GM21515 (cell line): ENCODE data around the gene EIF3D.

Experiments
- ATAC-seq: cut with Tn5 transposase; IDR thresholded peaks from one replicate; pipeline ENCODE4 v1.9.1; 2021; ENCODE audit not compliant: unreplicated experiment

EIF3D gene

DNA sequence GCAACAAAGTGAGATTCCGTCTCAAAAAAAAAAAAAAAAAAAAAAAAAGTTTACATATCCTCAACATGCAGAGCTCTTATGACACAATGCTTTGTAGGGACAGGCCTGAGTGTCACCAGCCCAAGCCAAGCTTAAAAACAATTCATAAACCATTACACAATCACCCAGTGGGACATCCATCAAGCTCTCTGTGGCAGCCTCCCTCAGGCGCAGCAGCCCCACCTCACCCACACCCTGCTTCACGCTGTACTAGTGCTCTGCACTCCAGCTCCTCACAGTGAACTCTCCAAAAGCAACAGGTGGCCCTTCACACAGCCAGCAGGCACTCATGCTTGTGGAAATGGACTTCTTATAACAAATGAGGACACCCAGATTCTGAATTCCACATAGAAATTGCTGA, 18.6 kb downstream of the EIF3D start:
- no peak for ATAC-seq

DNA sequence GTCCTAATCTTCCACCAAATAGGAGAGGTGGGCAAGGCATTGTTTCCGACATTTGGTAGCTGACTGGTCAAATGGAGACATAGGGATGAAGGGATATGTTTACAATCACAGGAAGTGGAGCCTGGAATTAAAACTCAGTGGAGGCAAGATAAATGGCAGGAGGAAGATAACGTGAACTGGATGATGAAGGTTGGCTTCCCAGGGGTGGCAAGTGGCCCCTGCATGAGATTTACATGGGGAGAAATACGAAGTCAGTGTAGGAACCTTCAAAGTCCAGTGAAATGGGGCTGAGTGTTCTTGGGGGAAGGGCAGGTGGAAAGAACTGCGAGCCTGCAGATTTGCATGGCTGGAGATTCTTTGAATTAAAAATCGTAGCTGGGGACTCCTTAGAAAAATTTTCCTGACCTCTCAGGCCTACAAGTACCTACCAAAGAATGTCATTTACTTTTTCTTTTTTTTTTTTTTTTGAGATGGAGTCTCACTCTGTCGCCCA, 21.4 kb downstream of the EIF3D start:
- ATAC-seq = no peak

DNA sequence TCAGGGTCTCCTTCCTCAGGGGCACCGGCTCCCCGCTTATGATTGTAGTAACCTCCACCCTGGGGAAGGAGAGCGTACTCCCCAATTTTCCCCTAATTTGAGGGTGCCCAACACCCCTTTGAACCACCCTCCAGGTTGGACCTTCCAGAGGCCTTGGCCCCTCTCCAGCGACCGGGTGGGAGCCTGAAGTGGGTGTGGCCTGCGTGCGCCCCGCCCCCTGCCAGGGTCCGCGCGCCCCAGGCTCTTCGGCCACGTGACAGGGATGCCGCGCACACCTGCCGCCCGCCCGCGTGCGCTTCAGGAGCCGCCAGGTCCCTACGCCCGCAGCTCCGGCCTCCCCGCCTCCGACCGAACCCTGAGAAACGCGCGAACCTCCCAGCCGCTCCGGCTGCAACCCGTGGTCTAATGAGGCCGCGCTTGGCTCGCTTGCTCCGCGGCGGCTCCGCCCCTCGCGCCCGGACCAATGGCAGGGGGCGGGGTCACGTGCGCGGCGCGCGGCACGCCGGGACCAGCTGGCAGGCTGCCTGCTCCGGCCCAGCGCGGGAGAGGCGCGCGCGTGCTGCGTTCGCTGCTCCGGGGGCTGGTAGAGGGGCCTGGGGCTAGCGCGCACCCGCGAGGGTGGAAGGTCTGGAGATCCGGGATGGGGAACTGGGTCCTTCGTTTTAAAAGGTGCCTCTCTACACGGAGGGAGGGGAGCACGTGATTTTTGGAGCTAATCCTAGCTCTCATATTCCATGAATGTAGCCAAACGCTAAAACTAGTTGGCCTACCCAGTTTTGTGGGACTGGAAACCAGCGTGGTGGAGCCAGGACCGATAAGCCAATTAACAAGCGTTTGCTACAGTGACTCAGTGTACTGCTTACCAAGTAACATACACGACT, 22.1 kb downstream of the EIF3D start, which contains the start of gene FOXRED2:
Gene FOXRED2 (minus strand): TSS at position 404 of the 881 bp plus-strand sequence. CDS start 618 bp downstream, outside the sequence.
- peak; percentile 72 for ATAC-seq

DNA sequence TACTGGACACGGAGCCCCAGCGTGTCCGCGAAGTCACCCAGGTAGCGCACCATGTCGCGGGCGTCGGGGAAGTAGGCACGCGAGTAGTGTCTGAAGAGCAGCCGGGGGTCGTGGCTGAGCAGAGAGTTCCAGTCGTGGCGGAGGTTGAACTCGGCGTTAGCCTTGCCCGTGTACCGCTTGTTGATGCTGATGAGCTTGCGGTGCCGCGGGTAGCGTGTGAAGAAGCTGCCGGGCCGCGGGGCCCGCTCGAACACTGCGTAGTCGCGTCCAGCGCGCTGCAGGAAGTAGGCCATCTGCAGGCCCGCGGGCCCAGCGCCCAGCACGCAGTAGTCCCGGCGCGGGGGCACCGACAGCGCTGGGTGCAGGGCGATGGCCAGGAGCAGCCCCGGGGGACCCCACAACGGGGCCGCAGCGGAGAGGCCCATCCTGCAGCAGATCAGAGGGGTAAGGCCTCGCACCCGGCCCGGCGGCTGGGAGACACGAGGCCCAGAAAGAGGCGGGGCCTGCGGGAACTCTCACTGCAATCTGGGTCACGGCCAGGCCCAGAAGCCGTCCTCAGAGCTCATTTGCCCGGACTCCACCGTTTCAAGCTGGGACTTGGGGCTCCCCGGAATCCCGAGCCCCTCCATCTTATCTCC, 22.8 kb downstream of the EIF3D start:
- ATAC-seq = no peak

DNA sequence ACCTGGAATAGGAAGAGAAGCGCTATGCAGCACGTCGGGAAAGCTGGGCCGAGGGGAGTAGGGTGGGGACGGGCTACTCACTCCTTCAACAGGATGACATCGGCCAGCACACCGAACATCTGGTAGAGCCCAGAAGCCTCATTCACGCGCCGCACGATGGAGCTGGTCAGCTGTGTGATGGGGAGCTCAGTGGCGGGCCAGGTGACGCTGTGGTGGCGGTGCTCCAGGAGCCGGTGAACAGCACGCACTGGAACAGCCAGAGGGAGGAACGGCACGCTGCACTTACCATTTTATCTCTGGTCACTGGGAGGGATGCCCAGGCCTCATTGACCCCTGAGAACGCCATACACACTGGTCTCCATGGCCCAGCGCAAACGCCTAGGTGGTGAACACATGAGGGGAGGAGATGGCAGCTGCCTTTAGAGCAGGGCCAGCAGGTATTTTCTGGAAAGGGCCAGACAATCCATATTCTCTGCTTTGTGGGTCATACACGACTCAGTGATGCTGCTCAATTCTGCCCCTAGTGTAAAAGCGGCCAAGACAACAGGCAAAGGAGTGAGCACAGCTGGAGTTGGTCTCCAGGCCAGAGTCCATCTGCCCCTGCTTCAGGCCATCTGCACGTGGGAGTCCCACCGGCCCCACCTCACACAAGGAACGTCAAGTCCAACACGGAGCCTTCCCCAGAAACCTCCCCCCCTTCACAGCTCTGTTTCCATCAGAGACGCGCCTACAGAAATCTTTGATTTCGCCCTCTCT, 30.9 kb downstream of the EIF3D start:
- ATAC-seq = no peak

DNA sequence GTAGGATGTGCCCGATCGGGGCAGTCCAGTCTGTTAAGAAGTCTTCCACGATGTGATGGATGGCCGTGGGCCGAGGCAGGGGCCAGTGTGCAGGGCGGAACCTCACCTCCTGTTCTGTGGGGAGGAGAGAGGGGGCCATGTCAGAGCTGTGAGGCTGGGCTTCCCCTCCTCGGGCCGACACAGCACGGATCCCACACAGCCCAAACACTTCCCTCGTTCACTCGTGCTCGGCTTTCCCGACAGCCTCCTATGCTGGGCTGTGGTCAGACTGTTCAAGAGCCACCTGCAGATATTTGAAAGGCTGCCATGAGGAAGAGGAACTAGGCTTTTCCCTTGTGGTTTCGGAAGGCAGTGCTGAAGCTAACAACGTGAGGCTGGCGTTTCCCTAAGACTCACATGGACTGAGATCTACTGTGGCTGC, 35.3 kb downstream of the EIF3D start:
- no peak for ATAC-seq

DNA sequence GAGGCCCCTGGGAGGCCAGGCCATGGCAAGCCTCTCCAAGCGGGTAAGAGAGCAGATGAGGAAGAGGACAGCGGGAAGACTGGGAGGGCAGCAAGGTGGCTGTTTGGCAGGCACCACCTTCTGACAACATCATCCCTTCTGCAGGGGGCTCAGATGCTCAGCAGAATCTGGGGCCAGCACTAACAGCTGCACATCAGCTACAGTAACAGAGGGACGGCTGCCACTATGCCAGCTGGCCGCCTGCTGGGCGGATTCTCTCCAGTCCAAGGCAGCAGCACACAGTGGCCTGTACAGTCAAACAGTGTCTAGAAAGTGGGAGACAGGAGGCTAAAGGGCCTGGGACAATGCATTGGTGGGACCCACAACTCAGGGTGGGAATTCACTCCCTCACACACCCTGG, 36.9 kb downstream of the EIF3D start:
- ATAC-seq = no peak

DNA sequence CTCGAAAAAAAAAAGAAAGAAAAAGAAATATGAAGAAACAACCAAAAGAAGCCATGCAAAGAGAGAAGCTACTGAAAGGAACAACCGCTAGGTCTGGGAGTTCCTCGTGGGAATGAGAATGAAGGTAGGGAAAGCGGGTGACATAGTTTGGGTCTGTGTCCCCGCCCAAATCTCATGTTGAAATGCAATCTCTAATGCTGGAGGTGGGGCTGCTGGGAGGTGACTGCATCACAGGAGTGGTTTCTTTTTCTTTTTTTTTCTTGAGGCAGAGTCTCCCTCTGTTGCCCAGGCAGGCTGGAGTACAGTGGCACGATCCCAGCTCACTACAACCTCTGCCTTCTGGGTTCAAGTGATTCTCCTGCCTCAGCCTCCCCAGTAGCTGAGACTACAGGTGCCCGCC, 37.8 kb downstream of the EIF3D start:
- ATAC-seq = no peak

DNA sequence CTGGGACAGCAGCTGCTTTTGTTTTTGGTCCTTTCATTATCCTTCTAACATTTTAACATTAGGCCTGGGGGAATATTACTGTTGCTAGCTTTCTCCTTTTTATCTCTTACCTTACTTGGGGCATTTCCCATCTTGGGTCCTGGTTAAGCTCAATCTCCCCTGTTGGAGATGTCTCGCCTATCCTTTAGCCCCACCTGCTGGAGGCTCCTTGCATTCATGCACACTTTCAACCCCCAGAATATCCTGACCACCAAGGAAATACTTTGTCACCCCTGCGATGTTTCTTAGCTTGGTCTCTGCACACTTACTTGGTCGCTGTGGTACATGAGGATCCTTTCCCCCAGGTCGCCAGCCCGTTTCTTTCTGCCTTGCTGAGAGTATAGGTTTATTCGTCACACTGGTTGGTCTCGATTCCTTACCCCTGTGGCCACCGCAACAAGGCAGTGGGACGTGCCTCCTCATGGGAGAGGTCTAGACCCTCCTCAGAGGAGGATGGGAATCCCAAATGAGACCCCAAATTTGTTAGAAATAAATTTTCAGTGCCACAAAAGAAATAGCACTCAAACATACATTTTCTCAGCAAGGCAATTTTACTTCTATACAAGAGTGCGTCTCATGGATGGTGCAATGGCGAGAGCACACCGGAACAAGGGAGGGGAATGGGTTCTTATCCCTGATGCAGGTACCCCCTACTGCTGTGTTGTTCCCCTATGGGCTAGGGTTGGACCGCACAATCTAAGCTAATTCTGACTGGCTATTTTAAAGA, 42.2 kb downstream of the EIF3D start:
- no peak for ATAC-seq

DNA sequence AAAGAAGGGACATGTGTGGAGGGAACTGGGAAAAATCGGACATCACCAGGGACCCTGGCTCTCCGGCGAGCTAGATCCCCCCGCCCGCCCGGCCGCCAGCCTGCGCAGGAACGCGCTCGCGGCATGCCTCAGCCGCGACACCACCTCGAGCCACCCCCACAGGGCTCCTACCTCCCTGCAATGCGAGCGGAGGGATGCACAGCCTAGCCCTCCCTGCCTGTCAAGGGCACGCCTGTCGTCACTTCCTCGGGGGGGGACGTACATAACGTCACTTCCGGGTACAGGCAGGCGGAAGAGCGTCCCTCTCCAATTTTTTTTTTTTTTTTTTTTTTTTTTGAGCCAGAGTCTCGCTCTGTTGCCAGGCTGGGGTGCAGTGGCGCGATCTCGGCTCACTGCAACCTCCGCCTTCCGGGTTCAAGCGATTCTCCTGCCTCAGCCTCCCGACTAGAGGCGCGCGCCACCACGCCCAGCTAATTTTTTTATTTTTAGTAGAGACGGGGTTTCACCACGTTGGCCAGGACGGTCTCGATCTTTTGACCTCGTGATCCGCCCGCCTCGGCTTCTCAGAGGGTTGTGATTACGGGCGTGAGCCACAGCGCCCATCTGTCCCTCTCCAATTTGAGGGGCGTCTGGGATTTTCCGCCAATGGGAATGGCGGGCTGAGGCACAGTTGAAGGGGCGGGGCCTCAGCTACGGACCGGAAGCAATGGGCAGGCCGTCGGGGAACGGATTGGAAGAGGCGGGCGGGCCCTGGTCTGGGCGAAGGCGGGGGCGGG, 47.4 kb downstream of the EIF3D start, which contains the start of gene TXN2:
Gene TXN2 (minus strand): TSS at position 248 of the 776 bp plus-strand sequence. CDS start 803 bp downstream, outside the sequence.
- ATAC-seq = peak; percentile 74

DNA sequence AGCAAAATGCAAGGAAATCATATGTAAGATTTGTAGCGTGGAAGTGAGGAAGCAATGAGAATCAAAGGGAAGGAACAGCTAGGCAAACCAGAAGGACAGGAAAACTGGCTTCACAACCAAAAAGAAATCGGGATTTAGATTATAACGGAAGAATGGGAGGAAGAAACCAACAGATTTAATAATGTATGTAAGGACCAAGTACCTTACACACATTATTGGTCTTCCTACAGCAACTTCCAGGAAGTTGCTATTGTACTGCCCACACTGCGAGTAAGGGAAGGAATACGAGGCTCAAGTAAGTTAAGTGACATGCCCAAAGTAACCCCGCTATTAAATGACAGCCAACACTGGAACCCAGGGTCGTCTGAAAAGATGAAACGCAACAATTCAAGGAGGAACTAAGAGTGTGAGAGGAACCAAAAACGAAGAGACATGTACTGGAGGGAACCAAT, 48.0 kb downstream of the EIF3D start:
- no peak for ATAC-seq

DNA sequence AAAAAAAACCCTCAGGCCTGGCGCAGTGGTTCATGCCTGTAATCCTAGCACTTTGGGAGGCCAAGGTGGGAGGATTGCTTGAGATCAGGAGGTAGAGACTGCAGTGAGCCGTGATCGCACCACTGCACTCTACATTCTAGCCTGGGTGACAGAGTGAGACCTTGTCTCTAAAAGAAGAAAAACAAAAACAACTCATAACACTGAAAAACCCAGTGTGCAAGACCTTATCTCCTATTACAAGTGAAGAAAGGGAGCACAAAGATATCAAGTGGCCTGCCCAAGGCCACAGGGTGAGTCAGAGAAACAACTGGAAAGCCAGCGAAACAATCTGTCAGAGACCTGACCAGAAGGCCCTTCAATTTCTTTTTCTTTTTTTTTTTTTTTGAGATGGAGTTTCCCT, 50.0 kb downstream of the EIF3D start:
- no peak for ATAC-seq

DNA sequence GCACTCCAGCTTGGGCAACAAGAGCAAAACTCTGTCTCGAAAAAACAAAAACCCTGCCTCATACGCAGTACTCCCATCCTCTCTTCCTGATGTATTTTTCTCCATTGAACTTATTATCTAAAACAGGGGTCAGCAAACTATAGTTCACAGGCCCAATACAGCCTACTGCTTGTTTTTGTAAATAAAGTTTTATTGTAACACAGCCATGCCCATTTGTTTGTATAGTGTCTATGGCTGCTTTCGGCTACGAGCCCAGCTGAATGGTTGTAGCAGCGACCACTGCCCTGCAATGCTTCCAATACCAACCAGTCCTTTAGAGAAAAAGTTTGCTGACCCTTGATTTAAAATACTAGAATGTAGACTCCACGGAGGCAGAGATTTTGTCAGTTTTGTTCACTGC, 53.6 kb downstream of the EIF3D start:
- no peak for ATAC-seq

DNA sequence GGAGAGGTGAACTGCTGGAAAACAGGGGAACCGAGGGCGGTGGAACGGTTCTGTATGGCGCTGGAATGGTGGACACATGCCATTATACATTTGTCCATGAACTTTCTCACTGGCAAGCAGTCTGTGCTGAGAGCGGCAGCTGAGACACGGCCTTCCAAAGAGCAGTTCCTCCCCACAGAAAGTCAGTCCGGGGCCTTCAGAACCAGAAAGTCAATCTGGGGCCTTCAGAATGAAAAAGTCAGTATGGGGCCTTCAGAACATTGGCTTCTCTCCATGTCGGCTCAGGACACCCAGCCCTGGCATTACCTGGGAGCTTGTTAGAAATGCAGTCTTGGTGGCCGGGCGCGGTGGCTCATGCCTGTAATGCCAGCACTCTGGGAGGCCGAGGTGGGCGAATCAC, 56.3 kb downstream of the EIF3D start:
- no peak for ATAC-seq

DNA sequence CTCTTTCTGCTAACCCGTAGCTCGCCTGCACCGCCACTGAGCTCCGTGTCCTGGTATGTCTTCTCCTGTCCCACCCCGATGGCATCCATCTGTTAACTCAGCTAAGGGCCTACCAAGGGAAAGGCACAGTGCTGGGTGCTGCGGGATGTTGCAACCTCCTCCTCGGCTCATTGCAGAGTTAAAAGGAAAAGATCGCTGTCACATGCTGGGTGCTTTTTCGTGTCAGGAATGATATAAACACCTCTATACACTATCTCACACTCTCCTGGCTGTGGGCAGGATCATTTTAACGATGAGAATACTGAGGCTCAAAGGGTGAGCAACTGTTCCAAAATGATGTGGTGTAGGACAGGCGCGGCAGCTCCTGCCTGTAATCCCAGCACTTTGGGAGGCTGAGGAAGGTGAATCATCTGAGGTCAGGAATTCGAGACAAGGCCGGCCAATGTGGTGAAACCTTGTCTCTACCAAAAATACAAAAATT, 57.6 kb downstream of the EIF3D start:
- ATAC-seq = no peak

DNA sequence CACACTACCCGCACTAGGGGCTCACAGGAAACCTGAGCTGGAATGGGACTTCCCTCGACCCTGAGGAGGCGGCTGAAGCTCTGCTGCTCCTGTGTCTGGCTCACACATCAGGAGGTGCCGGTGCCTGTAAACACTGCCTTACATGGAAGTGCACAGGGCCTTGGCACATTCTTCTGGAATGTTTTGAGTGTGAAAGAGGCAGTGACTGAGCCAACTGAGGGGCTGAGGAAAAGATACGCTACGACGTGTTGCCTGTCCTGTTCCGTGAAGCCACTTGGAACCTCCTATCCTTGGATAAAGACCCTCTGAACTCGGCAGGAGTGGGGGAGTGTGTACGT, 58.0 kb downstream of the EIF3D start:
- ATAC-seq = no peak

DNA sequence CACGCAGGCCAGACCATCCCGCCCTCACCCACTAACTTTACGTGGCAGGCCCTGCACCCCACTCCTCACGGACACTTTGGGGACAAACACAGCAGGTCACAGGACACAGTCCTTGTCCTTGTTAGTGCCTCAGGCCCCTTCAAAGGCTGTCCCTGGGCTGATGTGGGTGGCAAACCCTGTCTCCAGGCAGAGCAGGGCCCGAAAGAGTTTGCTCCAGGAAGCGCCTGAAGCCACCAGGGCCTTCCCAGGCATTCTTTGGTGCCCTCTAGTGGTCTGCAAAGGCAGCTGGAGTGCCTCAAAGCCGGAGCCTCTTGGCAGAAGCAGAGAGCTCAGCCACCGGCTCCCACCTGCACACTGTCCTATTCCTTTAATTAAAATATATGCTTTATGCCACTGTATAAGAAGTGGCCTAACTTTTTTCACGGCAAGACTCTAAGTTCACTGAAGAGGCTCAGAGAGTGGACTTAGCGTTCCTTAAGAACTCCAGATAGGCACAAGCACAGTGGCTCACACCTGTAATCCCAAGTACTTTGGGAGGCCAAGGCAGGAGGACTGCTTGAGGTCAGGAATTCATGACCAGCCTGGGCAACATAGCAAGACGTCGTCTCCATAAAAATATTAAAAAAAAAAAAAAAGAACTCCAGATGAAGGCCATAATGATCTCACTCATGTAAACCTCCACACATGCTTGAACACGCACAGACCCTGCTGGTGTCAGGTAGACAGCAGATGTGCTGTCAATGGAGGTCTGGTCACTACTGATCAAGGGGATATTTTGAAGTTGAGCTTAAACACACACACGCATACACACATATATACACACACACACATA, 58.6 kb downstream of the EIF3D start:
- ATAC-seq = peak; percentile 52

DNA sequence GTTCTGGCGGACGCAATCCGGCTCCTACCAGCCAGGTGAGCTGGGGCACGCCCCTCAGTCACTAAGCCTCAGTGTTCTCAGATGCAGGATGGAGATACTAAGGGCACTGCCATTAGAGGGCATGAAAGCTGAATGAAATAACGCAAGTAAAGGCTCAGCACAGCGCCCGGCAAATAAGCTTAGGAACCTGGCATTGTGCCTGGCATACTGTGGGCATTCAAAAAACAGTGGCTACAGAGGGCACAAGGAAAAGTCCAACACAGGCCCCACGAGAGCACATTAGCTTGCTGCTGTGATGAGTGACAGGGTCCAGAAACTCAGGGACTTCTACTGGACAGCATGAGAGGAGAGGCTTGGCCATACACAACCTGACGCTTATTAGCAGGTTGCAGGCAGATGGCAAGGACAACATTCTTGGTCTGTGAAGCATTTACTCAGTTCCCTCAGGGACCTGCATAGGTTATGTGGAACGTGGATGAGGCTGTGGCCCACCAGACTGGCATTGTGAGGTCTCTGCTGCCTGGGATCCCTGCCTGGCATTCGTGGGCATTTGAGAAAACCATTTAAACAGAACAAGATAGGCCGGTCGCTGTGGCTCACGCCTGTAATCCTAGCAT, 59.8 kb downstream of the EIF3D start:
- no peak for ATAC-seq
